Measurements from ENCODE around the gene SPG7. TPM values are rescaled to one million over a fixed set of nuclear protein-coding genes. Genes with fewer than 3 reads are reported as not detected.

Gene SPG7
- total RNA-seq, 4 donors from 2014 or later: 66.6 to 208 (median 144) TPM

- DNase-seq: no peak
- Histone ChIP-seq H3K27ac (no peak overlapping the region), H3K36me3 (no peaks in the 10 kb centered on the region), H3K27me3 (no peaks in the 10 kb centered on the region), H3K4me3 (no peak overlapping the region), H3K4me1 (no peaks in the 10 kb centered on the region), H3K9me3 (no peaks in the 10 kb centered on the region)
- intact Hi-C loops (cut with DNase I; ENCODE audit: low total_unique reads): no loop called here
- TF ChIP-seq POLR2A (IDR thresholded peaks at IDR 0.05) (no peak), CTCF (IDR thresholded peaks at IDR 0.05) (no peak)
Measured at GRCh38 chr16:89544713-89545043, 36.5 kb downstream of the SPG7 start.

- H3K4me3 ChIP-seq: no peak overlapping the region
- no peaks in the 10 kb centered on the region for H3K9me3 ChIP-seq
- no peaks in the 10 kb centered on the region for H3K36me3 ChIP-seq
- intact Hi-C loops (cut with DNase I; ENCODE audit: low total_unique reads): no loop called here
- no peaks in the 10 kb centered on the region for H3K27me3 ChIP-seq
- H3K4me1 ChIP-seq: no peaks in the 10 kb centered on the region
- no peak for TF ChIP-seq POLR2A (IDR thresholded peaks at IDR 0.05)
- no peak for TF ChIP-seq CTCF (IDR thresholded peaks at IDR 0.05)
- no peak overlapping the region for H3K27ac ChIP-seq
- no peak for DNase-seq
Measured at GRCh38 chr16:89545044-89545830, 37.0 kb downstream of the SPG7 start.

GRCh38 chr16:89545831-89546574 lies 37.8 kb downstream of the SPG7 start:
- H3K27ac ChIP-seq: no peak overlapping the region
- DNase-seq: no peak
- no peaks in the 10 kb centered on the region for H3K36me3 ChIP-seq
- H3K9me3 ChIP-seq: no peaks in the 10 kb centered on the region
- no peaks in the 10 kb centered on the region for H3K4me1 ChIP-seq
- no peaks in the 10 kb centered on the region for H3K27me3 ChIP-seq
- no peak overlapping the region for H3K4me3 ChIP-seq
- TF ChIP-seq POLR2A (IDR thresholded peaks at IDR 0.05) (no peak), CTCF (IDR thresholded peaks at IDR 0.05) (no peak)
- intact Hi-C loops (cut with DNase I; ENCODE audit: low total_unique reads): no loop called here

- H3K36me3 ChIP-seq: no peaks in the 10 kb centered on the region
Measured at GRCh38 chr16:89546781-89547180, 38.6 kb downstream of the SPG7 start.

More at GRCh38 chr16:89546781-89547180, 38.6 kb downstream of the SPG7 start:
- H3K27ac ChIP-seq: no peak overlapping the region
- TF ChIP-seq POLR2A (IDR thresholded peaks at IDR 0.05) (no peak), CTCF (IDR thresholded peaks at IDR 0.05) (no peak)
- no peak overlapping the region for H3K4me3 ChIP-seq
- intact Hi-C loops (cut with DNase I; ENCODE audit: low total_unique reads): no loop called here
- no peaks in the 10 kb centered on the region for H3K9me3 ChIP-seq
- H3K4me1 ChIP-seq: no peaks in the 10 kb centered on the region
- DNase-seq: no peak
- no peaks in the 10 kb centered on the region for H3K27me3 ChIP-seq
